ENCODE results near the gene LEMD1.

LEMD1 gene, protein sequence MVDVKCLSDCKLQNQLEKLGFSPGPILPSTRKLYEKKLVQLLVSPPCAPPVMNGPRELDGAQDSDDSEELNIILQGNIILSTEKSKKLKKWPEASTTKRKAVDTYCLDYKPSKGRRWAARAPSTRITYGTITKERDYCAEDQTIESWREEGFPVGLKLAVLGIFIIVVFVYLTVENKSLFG

DNA sequence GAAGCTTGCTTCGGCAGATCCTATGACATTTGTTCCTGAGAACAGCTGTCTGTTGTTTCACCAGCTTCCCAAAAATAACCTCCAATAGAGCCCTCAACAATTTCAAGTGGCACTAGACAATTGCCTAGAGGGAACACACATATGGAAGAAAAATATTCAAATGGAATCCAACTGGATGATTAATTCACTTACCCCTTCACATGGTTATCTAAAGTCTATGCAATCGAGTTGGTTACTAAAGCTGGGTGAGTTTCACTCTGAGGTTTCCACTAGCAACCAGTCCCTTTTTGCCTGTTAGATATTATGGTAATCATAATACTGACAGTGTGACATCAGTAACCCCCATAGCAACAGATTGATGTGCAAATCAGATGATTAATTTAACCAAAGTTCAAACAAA lies at the start of gene LEMD1:
TSS of gene LEMD1 (minus strand) at position 259 of the 400 bp plus-strand sequence. CDS start 1,520 bp downstream, outside the sequence.
- Mint-ChIP-seq H3K4me1 (ENCODE audit: low read depth) (no peaks in the 10 kb centered on the region), H3K4me3 (no peak within 1 kb of the TSS), H3K27ac (no peak within 1 kb of the TSS), H3K9me3 (no peaks in the 10 kb centered on the region), H3K36me3 (ENCODE audit: low read depth) (no peaks in the 10 kb centered on the region), H3K27me3 (peaks cover 39% of the 10 kb centered on the region)
- intact Hi-C loops (cut with micrococcal nuclease): no loop called here

DNA sequence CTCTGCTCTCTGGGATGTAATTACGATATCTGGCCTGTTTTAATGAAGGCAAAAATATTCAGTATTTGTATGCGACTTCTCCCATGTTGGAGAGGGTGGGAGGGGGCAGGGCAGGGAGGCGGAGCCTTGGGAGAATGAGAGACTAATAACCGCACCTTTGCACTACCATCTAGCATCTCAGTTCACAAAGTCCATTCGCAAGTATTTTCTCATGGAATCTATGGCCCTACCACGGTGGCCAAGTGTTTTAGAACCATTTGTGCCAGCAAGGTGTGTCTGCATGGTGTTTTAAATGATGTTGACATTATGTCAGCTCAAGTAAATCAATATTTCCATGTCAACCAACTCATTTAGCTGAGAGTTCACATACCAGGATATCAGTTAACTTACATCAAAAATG lies 48.3 kb upstream of the LEMD1 start:
- H3K27me3 Mint-ChIP-seq: peaks cover 53% of the 10 kb centered on the region
- no peak overlapping the region for H3K4me3 Mint-ChIP-seq
- no peaks in the 10 kb centered on the region for H3K36me3 Mint-ChIP-seq (ENCODE audit: low read depth)
- H3K27ac Mint-ChIP-seq: no peak overlapping the region
- peaks cover 9% of the 10 kb centered on the region for H3K9me3 Mint-ChIP-seq
- H3K4me1 Mint-ChIP-seq (ENCODE audit: low read depth): no peaks in the 10 kb centered on the region
- intact Hi-C loops (cut with micrococcal nuclease): no loop called here

DNA sequence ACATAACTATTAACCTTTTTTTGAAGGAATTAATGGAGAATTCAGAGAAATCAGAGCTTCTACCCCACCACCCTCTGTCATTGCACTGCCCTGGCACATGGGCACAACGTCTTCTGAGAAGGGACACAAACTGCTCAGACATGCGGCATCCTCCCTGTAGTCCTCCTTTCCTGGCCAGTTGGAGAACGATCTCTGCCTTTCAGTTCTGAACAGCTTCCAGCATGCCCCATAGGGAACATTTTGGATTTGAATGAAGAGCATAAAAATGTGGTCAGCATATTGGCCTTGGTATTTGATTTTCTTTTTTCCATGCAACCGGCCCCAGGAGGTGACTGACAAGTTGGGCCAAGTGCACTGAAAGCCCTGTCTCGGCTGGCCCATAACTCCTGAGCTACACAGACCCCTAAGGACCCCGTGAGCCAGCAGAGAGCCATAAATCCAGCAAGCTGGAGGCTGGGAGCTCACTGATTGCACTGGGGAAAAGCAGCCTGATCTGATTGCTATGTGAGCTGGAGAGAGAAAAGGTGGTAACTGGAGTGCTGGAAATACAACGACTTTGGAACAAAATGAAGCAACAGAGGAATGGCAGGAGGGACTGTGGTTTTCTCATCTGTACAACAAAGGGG lies 44.9 kb upstream of the LEMD1 start:
- intact Hi-C loops (cut with micrococcal nuclease): no loop called here
- no peaks in the 10 kb centered on the region for H3K4me1 Mint-ChIP-seq (ENCODE audit: low read depth)

DNA sequence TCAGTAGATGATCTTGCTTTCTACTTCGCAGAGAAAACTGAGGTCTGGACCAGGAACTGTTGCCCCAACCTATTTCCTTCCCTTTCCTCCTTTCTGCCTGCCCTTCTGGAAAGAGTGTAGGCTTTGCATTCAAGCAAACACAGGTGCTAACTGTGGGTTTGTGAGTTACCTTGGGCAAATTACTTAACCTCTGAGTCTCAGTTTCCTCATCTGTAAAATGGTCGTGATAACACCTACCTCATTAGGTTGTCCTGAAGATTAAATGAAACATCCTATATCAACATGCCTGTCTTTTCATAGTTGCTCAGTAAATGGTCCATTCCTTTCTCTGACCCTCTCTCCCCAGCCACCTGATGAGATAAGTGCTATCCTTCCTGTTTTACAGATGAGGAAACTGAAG lies 43.5 kb upstream of the LEMD1 start:
- H3K36me3 Mint-ChIP-seq (ENCODE audit: low read depth): no peaks in the 10 kb centered on the region
- intact Hi-C loops (cut with micrococcal nuclease): no loop called here

More for the DNA sequence above, 44.9 kb upstream of the LEMD1 start:
- Mint-ChIP-seq H3K4me3 (no peak overlapping the region), H3K9me3 (no peaks in the 10 kb centered on the region), H3K27me3 (peaks cover 28% of the 10 kb centered on the region), H3K36me3 (ENCODE audit: low read depth) (no peaks in the 10 kb centered on the region), H3K27ac (no peak overlapping the region)

DNA sequence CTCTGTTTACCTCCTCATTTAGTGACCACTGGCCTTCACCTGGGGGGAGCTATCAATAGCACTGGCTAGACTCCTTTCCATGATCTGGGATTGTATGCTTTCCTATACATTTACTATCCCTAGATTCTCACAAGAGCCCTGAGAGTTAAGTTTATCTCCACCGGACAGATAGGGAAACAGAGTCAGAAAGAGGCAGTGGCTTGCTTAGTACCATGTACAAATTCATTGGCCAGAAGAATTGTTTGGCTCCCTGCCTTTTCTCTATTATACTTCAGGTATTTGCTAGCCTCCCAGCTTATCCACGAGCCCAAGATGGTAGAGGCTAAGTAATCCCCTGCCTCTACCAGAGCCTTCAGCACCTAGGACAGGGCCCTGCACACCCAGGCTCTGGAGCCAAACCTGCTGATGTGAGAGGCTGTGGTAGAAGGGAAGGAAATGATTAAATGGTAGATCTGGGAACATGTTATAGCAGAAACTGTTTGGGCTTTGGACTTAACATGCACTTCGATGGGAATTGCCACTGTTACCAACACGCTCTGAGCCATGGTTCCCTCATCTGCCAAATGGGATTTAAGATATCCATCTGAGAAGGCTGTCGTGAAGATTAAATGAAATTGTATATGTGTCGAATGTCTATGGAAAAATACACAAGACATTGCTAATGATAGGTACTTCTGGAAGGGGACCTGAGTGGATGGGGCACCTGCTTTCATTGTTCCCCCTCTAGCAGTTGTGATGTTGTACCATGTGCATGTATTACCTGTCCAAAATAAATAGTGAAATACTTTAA lies 37.1 kb upstream of the LEMD1 start:
- Mint-ChIP-seq H3K4me3 (no peak overlapping the region), H3K27ac (no peak overlapping the region), H3K9me3 (no peaks in the 10 kb centered on the region), H3K36me3 (ENCODE audit: low read depth) (no peaks in the 10 kb centered on the region), H3K4me1 (ENCODE audit: low read depth) (peaks cover 5% of the 10 kb centered on the region), H3K27me3 (peaks cover 67% of the 10 kb centered on the region)
- intact Hi-C loops (cut with micrococcal nuclease): no loop called here

More for the DNA sequence above, 43.5 kb upstream of the LEMD1 start:
- peaks cover 34% of the 10 kb centered on the region for H3K27me3 Mint-ChIP-seq
- H3K4me1 Mint-ChIP-seq (ENCODE audit: low read depth): no peaks in the 10 kb centered on the region
- no peaks in the 10 kb centered on the region for H3K9me3 Mint-ChIP-seq
- no peak overlapping the region for H3K27ac Mint-ChIP-seq
- no peak overlapping the region for H3K4me3 Mint-ChIP-seq

DNA sequence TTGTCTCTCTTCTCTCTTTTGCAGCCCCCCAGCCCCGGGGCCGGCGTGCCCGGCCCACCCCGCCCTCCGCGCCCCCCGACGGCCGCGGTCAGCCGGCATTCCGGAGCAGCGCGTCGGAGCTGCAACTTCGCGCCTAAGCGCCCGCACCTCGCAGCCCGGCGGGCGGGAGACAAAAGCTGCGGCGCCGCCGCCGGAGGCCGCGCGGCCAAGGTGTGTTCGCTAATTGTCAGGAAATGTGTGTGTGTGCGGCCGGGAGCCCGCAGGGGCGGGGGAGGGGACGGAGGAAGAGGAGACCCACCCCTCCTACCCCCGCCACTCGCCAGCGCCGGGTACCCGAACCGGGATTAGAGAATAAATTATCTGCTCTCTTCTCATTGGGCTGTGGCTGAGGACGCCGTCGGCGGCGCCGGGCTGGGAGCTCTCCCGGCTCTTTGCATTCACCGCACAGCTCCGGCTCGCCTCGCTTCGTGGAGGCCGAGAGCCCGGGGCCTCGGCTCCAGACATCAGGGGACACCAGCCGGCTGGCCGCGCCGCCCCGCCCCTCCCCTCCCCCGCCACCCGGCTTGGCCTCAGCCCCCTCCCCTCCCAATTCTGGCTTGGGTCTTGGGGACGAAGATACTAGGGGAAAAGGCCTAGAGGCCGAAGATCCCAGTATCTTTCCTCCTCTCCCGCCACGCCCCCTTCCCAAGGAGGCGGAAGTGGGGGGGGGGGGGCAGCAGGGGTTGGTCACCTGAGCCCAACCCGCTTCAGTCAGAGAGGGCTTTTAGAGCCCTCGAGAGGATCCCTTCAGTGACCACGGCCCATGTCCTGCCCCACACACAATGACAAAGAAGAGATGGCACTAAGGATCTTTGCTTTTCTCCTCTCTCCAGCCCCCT lies 35.3 kb upstream of the LEMD1 start:
- H3K36me3 Mint-ChIP-seq (ENCODE audit: low read depth): no peaks in the 10 kb centered on the region
- H3K4me3 Mint-ChIP-seq: no peak overlapping the region
- H3K9me3 Mint-ChIP-seq: no peaks in the 10 kb centered on the region
- H3K4me1 Mint-ChIP-seq (ENCODE audit: low read depth): peaks cover 5% of the 10 kb centered on the region
- peaks cover 83% of the 10 kb centered on the region for H3K27me3 Mint-ChIP-seq
- H3K27ac Mint-ChIP-seq: no peak overlapping the region
- intact Hi-C loops (cut with micrococcal nuclease): no loop called here

DNA sequence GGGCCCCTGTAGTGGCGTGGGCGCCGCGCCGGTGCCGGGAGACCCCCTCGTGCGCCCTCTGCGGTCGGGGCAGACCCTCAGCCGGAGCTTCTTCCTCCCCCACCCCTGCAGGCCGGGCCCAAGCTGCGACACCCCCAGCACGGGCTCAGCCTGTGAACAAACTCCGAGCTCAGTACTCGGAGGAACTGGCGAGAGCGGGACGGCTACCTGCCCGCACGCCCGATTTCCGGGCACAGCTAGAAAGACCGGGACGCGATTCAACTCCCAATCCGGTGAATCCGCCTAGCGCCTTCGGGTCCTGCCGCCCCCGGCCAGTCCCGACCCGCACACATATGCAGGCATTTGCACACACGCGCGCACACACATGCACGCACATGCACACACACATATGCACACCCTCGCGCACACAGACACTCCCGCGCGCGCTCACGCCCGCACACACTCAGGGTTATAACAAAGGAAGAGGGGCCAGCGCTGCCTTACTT lies 34.6 kb upstream of the LEMD1 start:
- peaks cover 85% of the 10 kb centered on the region for H3K27me3 Mint-ChIP-seq
- H3K36me3 Mint-ChIP-seq (ENCODE audit: low read depth): no peaks in the 10 kb centered on the region
- H3K27ac Mint-ChIP-seq: no peak overlapping the region
- no peaks in the 10 kb centered on the region for H3K9me3 Mint-ChIP-seq
- no peak overlapping the region for H3K4me3 Mint-ChIP-seq
- intact Hi-C loops (cut with micrococcal nuclease): no loop called here
- H3K4me1 Mint-ChIP-seq (ENCODE audit: low read depth): peaks cover 5% of the 10 kb centered on the region

DNA sequence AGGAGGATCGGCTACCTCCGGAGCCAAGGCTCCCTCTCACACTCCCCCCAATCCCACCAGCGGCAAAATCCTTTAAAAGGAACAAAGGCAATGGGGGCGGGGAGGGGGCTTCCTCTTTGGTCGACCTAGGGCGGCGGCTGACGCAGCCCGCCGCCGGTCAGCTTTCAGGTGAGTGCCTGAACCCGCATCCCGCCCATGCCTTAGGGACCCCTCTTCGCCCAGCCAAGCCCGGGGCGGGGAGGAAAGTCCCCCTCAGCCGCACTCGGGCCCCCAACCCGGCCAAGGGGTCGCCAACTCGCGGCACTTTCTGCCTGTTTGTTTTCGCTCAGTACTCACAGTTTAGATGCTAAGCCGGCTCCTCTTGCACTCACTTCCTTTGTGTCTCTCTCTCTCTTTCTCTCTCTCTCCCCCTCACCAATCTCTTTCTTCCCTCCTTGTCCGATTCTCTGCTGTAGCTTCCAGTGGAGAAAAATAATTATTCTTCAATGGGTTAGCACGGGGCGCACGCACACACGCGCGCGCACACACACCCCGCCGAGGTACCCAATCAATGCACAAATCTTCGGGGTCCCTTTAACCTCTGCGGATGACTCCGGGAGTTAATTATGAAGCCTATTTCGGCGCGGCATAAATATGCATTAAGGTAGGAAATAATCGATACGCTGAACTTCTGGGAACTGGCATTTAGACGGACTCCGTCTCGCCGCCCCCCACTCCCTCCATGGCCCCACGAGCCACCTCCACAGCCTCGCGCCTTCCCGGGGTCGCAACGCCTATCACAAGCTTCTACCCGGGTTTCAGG lies 33.9 kb upstream of the LEMD1 start, which contains the start of gene BLACAT1:
TSS of gene BLACAT1 (minus strand) at position 465 of the 802 bp plus-strand sequence.
- H3K27me3 Mint-ChIP-seq: peaks cover 88% of the 10 kb centered on the region
- peaks cover 5% of the 10 kb centered on the region for H3K4me1 Mint-ChIP-seq (ENCODE audit: low read depth)
- no peaks in the 10 kb centered on the region for H3K9me3 Mint-ChIP-seq
- H3K4me3 Mint-ChIP-seq: no peak within 1 kb of the TSS
- H3K36me3 Mint-ChIP-seq (ENCODE audit: low read depth): no peaks in the 10 kb centered on the region
- H3K27ac Mint-ChIP-seq: no peak within 1 kb of the TSS
- intact Hi-C loops (cut with micrococcal nuclease): no loop called here

DNA sequence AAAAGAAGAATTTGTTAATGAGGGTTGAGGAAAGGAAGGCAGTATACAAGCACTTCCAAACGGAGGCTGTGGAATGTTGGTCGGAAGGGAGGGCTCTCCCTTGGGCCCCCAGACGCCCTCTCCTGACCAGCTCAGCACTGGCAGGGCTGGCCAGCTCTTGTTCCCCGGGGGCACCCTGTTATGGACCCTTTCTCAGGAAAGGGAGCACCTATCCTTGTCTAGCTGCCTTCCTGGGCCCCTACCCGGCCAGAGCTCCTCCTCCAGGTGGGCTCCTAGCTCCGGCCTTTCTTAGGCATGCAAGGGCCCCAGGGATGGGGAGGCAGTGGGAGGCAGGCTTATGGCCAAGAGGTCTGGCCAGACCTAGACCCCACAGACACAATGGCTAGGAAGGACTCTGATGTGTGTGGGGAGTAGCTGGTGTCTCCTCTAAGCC lies 33.1 kb upstream of the LEMD1 start:
- H3K9me3 Mint-ChIP-seq: no peaks in the 10 kb centered on the region
- no peaks in the 10 kb centered on the region for H3K36me3 Mint-ChIP-seq (ENCODE audit: low read depth)
- peaks cover 5% of the 10 kb centered on the region for H3K4me1 Mint-ChIP-seq (ENCODE audit: low read depth)
- peaks cover 89% of the 10 kb centered on the region for H3K27me3 Mint-ChIP-seq
- no peak overlapping the region for H3K4me3 Mint-ChIP-seq
- no peak overlapping the region for H3K27ac Mint-ChIP-seq
- intact Hi-C loops (cut with micrococcal nuclease): no loop called here

DNA sequence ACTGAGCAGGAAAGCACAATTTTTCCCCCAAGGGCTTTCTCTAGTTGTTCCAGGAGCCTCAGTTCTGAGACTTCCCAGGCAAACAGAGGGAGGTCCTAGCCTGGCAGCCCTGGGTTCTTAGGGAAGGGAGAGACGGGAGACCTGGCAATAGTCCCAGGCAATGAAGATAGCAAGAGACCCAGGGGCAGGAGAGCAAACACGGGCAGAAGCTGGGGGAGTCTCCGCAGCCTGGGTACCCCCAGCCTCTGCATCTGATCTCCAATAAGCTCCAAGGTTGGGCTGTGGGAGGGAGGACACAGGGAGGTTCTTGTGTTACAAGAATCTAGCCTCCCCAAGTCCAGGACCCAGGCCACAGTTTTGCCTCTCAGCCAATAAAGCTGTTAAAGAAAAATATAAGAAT lies 31.6 kb upstream of the LEMD1 start:
- Mint-ChIP-seq H3K9me3 (no peaks in the 10 kb centered on the region), H3K4me1 (ENCODE audit: low read depth) (peaks cover 5% of the 10 kb centered on the region), H3K27me3 (peaks cover 86% of the 10 kb centered on the region), H3K4me3 (no peak overlapping the region), H3K27ac (no peak overlapping the region), H3K36me3 (ENCODE audit: low read depth) (no peaks in the 10 kb centered on the region)
- intact Hi-C loops (cut with micrococcal nuclease): no loop called here

DNA sequence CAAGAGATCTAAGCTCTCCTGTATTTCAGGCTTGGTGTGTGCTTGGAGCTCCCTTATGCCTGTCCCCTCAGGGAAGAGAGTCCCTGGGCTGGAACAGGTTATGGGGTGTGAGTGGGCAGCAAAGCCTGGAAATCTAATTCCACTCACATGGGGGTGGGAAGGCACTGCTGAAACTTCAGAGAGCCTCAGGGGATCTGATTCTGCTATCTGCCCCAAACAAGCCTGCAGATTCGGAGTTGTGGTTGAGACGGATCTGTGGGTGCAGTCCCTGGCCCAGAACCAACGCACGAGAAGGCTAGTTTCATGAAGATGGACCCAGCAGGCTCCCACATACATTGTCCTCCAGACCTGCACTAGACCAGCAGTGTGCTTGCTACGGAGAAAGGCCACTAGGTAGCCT lies 31.1 kb upstream of the LEMD1 start:
- Mint-ChIP-seq H3K9me3 (no peaks in the 10 kb centered on the region), H3K4me3 (no peak overlapping the region), H3K27ac (no peak overlapping the region), H3K4me1 (ENCODE audit: low read depth) (peaks cover 5% of the 10 kb centered on the region), H3K36me3 (ENCODE audit: low read depth) (no peaks in the 10 kb centered on the region), H3K27me3 (peaks cover 83% of the 10 kb centered on the region)
- intact Hi-C loops (cut with micrococcal nuclease): no loop called here

DNA sequence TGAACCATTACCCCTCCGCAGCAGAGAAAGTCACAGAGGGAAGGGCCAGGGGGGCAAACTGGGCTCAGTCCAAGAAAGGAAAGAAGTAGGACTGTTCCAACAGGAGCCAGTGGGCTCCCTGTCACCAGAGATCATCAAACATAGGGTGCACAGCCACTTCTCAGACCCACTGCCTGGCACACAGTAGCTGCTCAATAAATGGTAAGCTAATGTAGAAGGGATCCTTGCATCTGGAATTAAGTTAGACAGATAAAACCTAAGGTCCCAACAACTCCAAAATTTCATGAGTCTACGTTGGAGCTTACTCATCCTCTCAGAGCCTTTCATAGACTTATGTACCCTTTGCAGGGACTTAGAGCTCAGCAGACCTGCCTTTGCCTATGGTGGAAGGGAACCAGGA lies 30.5 kb upstream of the LEMD1 start:
- intact Hi-C loops (cut with micrococcal nuclease): no loop called here
- no peaks in the 10 kb centered on the region for H3K36me3 Mint-ChIP-seq (ENCODE audit: low read depth)
- no peak overlapping the region for H3K4me3 Mint-ChIP-seq
- H3K4me1 Mint-ChIP-seq (ENCODE audit: low read depth): peaks cover 5% of the 10 kb centered on the region
- peaks cover 83% of the 10 kb centered on the region for H3K27me3 Mint-ChIP-seq
- H3K9me3 Mint-ChIP-seq: no peaks in the 10 kb centered on the region
- H3K27ac Mint-ChIP-seq: no peak overlapping the region

DNA sequence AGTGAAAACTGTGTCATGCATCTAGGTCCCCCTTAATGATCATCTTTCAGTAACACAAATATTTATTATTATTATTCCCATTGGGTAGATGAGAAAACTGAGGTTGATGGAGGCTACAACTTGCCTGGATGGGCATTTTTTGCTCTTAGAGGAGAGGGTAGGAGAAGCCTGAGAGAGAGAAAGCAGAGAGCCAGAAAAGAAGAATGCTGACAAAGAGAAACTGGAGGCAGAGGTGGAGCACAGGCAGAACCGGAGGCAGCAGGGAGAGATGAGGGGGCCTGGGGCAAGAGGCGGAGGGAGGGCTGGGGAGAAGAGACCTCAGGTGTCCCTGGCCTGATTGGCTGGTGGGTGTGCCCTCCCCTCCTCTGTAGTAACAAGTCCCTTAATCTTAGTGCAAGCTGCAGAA lies 29.9 kb upstream of the LEMD1 start:
- intact Hi-C loops (cut with micrococcal nuclease): no loop called here
- no peaks in the 10 kb centered on the region for H3K36me3 Mint-ChIP-seq (ENCODE audit: low read depth)
- H3K4me3 Mint-ChIP-seq: no peak overlapping the region
- no peak overlapping the region for H3K27ac Mint-ChIP-seq
- H3K9me3 Mint-ChIP-seq: no peaks in the 10 kb centered on the region
- peaks cover 5% of the 10 kb centered on the region for H3K4me1 Mint-ChIP-seq (ENCODE audit: low read depth)
- peaks cover 83% of the 10 kb centered on the region for H3K27me3 Mint-ChIP-seq

All from dendritic cell treated with granulocyte-macrophage colony-stimulating factor and Interleukin-4, amounts not matched to agents 40 ng/mL and 50 ng/mL, for 4 days (primary cell).